GM18505 (cell line): ENCODE measurements around the gene PGF.

Experiments used
- ATAC-seq: cut with Tn5 transposase; IDR thresholded peaks from one replicate; pipeline ENCODE4 v1.9.1; 2021; ENCODE audit not compliant: unreplicated experiment
- POLR2A ChIP-seq: IDR thresholded peaks from 4 replicates; pipeline ENCODE4 v1.6.1; 2011; ENCODE audit warnings: borderline replicate concordance; ENCODE audit not compliant: insufficient read depth, insufficient read length; ENCODE audit errors: extremely low read depth

The PGF gene

DNA sequence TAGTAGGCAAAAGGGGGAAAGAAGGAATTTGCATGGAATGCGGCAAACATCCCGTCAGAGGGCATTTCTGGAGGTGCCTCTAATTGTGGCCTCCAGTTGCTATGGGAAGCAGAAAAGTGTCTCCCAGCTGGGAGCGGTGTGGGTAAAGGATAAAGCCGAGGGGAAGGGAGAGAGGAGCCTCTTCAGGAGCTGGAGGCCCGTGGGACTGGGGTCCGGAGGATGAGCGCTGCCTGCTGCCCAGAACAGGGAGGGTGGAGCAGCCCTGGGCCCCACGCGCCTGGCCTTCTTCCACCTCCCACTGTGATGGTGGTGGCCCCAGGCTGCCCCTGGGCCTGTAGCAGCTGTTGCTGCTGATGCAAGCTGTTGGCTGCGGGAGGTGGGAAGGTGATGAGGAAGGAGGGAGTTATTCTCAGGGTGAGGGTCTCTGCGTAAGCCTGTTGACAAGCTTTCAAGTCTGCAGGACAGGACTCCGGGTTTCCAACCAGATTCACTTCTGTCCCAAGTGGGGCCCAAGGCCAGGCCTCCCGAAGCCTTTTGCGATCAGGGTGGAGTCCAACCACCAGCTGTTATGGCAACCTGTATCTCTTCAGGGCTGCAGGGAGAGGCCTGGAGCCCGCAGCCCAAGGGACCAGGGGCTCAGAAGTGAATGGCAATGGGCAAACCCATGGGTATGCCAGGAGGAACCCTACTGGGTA is 19.1 kb upstream of the PGF start:
- TF ChIP-seq POLR2A = no peak
- ATAC-seq = no peak

DNA sequence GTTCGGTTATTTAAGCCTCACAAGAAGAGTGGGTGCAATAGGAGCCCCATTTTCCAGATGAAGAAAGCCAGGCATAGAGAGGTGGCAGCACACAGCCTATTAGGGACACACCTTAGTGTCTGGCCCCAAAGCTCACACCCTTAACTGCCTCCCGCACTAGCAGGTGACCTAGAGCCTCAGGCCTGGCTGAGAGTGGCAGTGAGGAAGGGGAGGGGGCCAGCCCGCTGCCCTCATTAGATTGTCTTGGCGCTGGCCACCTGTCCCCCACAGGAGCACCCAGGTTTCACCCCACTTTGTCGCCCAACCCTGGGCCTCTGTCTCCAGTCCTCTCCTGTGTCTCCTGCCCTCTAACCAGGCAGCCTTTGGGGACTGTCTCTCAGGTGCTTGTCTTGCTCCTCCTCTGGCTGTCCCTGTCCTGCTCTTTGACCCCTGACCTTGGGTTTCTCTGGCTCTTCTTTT is 18.5 kb upstream of the PGF start:
- no peak for ATAC-seq
- TF ChIP-seq POLR2A = no peak

DNA sequence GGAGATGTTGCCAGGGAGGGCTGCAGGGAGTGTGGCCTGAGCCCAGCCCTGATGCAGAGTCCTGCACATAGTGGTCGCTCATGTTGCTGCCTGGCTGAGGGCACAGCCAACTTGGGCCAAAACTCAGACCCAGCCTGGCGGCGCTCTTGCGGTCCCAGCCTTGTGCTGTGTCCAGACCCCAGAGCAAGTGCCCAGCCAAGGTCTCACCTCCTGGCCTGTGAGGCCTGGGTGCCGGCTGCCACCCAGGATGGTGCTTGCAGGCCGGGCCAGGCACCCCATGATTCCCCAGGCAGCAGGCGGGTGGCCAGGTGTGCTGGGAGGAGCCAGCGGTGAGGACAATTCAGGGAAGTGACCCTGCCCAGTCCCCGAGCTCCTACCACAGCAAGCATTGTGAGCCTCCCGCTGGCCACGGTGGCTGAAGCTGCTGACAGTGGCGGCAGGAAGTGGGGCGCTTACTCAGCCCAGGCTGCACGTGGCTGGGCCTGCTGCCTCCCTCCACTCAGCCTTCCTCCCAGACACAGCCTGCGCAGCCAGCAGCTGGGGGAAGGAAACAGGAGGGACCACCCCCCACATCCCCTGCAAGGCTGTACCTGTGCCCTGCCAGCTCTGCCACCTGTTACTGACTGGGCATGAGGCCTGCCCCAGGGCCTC is 17.7 kb upstream of the PGF start:
- no peak for TF ChIP-seq POLR2A
- no peak for ATAC-seq

DNA sequence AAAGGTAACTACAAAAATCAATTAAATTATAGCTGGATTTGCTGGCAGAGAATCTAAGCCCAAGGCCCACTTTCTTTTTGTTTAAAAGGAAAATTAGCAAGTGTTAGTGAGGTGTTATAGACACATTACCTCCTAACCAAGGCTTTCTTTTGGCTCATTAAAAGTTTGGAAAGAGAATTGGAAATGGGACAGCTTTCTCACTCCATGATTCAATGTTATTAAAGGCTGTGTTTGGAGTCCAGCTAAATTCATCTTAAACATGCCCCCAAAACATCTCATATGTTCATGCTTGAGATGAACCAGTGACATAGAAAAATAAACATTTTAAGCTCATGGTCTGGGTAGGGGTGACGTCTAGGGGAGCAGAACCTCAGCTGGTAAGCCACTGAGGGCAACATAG is 13.4 kb upstream of the PGF start:
- ATAC-seq = no peak
- TF ChIP-seq POLR2A = no peak

DNA sequence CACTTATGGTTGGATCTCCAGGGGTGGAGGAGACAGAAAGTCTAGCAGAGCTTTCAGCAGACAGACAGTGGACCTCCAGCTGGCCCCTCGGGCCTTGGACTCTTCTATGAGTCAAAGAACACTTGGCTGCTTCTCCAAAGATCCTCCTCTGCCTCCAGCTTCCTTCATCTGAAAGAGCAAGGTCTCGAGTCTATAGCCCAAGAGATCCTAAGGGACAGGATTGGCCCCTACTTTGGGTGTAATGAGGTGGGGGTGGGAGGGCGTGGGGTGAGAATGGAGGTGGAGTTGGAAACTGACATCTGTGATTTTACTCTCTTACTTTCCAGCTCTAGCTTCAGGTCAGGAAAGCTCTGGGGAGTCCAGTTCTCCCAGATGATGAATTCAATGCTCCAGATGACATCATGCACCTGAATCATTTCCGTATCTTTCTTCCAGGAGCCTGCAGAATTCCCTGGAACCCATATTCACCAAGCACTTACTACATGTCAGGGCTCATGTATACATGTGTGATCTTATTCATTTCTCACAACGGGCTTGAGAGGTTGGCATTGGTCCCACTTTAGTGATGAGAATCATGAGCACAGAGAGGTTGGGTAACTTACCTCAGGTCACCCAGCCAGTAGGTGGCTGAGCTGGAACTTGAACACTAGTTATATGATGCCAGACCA is 10.2 kb upstream of the PGF start:
- ATAC-seq = no peak
- TF ChIP-seq POLR2A = no peak

DNA sequence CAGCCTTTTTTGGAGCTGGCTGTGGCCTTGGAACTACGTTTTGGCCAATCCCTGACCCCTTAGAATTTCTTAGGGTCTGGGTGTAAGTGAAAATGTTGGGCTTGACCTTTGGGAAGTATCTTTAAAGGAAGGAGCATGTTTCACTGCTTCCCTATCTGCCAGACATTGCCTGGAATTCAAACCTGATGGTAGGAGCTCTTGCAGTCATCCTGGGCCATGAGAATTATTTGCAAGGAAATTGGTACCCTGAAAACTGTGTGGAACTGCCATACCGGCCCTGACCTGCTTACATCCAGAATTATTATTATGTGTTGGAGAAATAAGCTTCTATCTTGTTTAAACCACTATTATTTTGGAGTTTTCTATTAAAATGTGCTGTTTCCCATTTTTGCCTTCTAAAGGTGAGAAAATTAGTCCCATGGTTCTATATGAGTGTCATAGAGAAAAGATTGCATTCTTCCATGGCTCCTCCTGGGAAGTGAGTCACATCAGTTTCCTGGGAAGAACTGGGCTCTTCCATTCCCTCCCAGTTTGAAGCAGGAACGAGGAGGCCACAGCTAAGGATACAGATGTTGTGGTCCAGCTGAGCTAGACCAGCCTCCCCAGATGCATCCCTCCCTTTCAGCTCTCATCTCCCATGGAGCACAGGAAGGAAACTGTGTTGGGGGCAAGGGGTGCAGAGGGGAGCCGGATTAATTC is 9.5 kb upstream of the PGF start:
- TF ChIP-seq POLR2A = no peak
- no peak for ATAC-seq

DNA sequence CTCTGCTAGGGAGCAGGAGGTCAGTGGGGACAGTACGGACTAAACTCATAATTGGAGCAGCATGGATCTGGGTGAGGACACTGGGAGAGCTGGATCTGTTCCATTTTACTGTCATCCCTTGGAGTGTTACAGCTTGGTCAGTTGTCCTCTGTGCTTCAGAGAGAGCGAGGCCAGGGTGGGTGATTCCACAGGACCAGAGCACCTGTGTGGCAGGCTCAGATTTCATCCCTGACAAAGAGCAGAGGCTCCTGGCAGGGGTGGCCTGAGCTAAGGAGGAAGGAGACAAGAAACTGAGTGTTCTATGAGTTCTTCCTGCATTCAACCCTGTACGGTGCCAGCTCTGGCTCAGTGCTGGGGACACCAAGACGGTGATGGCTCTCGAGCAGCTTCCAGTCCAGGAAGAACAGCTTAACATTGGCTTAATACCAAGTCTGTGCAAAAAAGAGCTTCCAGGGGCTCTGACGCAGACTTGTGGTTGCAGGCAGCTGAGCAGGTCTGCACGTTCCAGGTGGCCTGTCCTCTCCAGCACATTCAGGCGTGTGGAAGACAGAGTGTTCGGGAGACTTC is 8.4 kb upstream of the PGF start:
- no peak for TF ChIP-seq POLR2A
- no peak for ATAC-seq

DNA sequence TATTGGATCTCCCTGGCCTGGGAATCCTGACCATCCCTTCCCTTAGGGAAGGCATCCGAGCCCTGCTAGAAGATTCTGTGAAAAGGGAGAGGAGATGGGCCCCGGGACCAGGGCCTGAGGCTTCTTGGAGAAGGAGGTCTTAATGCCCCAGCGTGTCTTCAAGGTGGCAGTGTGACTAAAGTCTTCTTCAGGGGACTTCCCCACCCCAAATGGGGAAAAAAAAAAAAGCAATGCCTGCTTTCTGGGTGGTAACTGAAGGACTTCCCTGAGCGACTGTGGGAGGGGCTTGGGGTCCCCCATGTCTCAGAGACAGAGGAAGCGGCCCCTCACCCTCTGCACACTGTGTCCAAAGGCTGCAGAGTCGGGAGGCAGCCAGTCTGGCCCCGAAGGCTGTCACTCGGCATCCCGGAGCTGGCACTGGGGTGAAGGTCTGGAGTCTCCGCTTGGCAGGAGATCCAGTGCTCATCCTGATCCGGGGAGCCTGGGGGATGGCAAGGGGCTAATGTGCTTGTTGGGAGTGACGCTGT is 7.8 kb upstream of the PGF start:
- no peak for ATAC-seq
- no peak for TF ChIP-seq POLR2A

DNA sequence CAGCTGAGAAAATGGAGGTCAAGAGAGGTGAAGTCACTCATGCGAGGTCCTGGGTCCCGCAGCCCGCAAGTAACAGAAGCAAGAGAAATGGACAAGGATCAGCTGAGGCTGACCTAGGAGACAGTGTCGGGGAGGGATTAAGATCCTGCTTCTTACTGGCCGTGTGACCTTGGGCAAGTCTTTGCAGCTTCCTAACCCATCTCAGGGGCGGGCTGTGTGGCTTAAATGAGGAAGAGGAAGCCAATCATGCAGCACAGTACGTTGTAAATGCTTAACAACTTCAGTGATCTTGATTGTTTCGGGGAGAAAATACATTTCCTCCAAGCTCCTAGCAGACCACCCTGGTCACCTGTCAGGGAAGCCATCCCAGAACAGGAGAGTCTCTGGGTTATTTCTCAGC is 7.1 kb upstream of the PGF start:
- no peak for TF ChIP-seq POLR2A
- ATAC-seq = no peak

DNA sequence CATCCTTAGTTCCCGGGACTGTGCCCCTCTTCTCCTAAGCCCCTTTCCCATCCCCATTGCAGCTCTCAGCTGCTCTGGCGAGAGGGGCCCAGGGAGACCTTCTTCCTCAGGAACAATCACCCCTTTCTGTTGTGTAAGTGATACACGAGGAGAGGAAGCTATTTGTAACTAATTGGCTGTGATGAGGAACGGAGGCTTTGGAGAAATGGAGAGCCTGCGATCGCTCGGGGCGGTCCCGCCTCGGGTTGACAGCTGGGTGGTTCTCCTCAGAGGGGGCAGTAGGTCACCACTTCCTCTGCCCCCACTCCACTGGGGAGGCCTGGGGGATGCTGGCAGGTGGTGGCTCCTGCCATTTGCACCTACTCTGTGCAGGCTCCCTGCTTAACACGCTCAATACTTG is 6.6 kb upstream of the PGF start:
- ATAC-seq = no peak
- no peak for TF ChIP-seq POLR2A

DNA sequence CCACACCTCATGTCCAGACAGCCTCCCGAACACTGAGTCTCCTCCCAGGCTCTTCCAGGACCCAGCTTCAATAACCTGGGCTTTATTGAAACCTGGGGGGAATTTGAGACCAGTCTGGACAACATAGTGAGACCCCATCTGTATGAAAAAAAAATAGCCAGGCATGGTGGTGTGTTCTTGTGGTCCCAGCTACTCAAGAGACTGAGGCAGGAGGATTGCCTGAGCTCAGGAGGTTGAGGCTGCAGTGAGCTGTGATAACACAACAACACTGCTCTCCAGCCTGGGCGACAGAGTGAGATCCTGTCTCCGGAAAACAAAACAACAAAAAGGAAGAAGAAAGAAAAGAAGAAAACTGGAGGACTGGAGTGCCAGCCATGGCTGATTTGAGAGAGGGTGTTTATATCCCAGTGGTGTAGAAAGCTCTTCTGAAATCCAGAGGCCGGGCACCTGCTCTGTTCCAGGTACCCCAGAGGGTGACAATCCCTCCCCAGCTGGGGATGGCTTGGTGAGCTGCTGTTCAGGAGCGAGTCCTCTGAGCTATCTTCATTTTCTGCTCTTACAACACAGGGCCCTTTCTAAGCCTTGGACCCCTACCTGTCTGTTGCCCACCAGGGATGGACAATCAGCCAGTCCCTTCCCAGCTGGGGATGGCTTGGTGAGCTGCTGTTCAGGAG is 6.0 kb upstream of the PGF start:
- no peak for ATAC-seq
- TF ChIP-seq POLR2A = no peak

DNA sequence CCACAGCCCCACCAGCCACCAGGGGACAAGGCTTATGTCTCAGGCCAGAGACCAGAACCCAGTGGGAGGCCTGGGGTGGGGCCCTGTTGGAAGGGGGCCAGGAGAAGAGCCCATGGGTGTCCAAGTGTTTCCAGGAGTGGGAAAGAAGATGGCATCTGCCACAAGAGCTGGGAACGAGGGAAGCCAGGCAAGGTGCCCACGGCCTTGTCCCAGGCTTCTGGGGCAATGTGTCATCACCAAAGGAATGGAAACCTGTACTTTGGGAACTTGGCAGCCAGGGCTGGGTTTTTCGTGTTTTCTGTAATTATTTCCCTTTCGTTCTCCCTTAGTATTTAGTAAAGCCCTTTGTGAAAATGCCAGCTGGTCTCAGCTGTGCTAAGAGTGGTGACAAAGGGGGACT is 5.3 kb upstream of the PGF start:
- no peak for ATAC-seq
- TF ChIP-seq POLR2A = no peak
